ENCODE measurements around the gene CXorf58.

DNA sequence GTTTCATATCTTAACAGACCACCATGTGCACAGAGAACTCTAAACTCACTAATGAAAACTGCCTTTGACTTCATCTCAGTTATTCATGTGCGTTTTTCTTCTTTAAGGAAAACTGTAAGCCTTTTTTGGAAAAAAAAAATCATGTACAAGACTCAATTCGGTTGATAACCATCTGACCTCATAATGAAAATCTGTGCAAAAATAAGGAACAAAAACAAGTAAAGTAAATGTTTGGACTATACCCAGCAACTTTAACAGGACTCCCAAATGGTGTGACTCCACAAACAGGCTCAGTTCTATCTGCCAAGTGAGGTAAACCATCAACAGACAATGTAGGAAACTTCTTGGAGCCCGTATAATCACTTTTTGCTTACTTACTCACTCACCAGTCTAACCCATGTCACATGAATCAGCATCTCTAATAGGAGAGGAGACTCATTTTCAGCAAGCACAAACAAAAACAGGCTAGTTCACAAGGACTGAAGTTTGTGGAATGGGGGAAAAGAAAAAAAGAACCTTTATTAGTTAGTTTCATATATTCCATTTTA, 9.3 kb upstream of the CXorf58 start:
- TF ChIP-seq, protein P1, sequence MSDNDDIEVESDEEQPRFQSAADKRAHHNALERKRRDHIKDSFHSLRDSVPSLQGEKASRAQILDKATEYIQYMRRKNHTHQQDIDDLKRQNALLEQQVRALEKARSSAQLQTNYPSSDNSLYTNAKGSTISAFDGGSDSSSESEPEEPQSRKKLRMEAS (CRISPR knock-in tag; IDR thresholded peaks at IDR 0.05), result no peak
- TF ChIP-seq, protein P2, sequence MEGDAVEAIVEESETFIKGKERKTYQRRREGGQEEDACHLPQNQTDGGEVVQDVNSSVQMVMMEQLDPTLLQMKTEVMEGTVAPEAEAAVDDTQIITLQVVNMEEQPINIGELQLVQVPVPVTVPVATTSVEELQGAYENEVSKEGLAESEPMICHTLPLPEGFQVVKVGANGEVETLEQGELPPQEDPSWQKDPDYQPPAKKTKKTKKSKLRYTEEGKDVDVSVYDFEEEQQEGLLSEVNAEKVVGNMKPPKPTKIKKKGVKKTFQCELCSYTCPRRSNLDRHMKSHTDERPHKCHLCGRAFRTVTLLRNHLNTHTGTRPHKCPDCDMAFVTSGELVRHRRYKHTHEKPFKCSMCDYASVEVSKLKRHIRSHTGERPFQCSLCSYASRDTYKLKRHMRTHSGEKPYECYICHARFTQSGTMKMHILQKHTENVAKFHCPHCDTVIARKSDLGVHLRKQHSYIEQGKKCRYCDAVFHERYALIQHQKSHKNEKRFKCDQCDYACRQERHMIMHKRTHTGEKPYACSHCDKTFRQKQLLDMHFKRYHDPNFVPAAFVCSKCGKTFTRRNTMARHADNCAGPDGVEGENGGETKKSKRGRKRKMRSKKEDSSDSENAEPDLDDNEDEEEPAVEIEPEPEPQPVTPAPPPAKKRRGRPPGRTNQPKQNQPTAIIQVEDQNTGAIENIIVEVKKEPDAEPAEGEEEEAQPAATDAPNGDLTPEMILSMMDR (IDR thresholded peaks at IDR 0.05 in 2 of 3, conservative IDR thresholded peaks at IDR 0.05 in 1 of 3; ENCODE audit: insufficient read depth in 2 of 3, low read depth in 1 of 3, low read length in 3 of 3), result no peak
- no peak for TF ChIP-seq PHF8 (IDR thresholded peaks at IDR 0.05; ENCODE audit: borderline replicate concordance, low read length)
- TF ChIP-seq GABPA (tag; conservative IDR thresholded peaks at IDR 0.05; ENCODE audit: low read depth), result no peak
- TF ChIP-seq SMC3 (conservative IDR thresholded peaks at IDR 0.05; ENCODE audit: insufficient read depth, low read depth, low read length), result no peak
- no peak for TF ChIP-seq ZBED1 (IDR thresholded peaks at IDR 0.05)
- TF ChIP-seq EZH2 (IDR thresholded peaks at IDR 0.05; ENCODE audit: borderline replicate concordance, low read depth, low read length), result no peak
